WTC11 (cell line): ENCODE data around the gene CARD11. TPM values are rescaled to one million over a fixed set of nuclear protein-coding genes. Genes with fewer than 3 reads are reported as not detected.

ENCODE experiments used
- ATAC-seq: fragments of 200-7000 bp; cut with Tn5 transposase; 2 replicates; pipeline ENCODE4 v1.10.0; 2021; ENCODE audit warnings: mild to moderate bottlenecking, moderate library complexity
- CTCF ChIA-PET: fragments of 300-600 bp; sonication (Branson Sonifier 250); formaldehyde crosslinking; loops from one replicate; lab custom pipeline; 2021; ENCODE audit warnings: antibody characterized with exemption; lab: Charles Lee
- POLR2A ChIA-PET: fragments of 350-600 bp; sonication (Branson Sonifier 250); formaldehyde crosslinking; loops from one replicate; lab custom pipeline; 2021; ENCODE audit warnings: antibody characterized with exemption; lab: Charles Lee
- DNase-seq: peaks from one replicate; pipeline ENCODE4 v3.0.0; 2021; ENCODE audit warnings: low spot score
- H3K27ac Mint-ChIP-seq: 2 replicates; pipeline ENCODE4 v1.8.0; 2021; ENCODE audit warnings: mixed read lengths
- H3K27me3 Mint-ChIP-seq: 2 replicates; pipeline ENCODE4 v1.8.0; 2021; ENCODE audit warnings: low read depth, mild to moderate bottlenecking, moderate library complexity, mixed read lengths
- H3K36me3 Mint-ChIP-seq: 2 replicates; pipeline ENCODE4 v1.8.0; 2021; ENCODE audit warnings: mixed read lengths
- H3K4me1 Mint-ChIP-seq: 2 replicates; pipeline ENCODE4 v1.8.0; 2022; ENCODE audit warnings: mixed read lengths
- H3K4me3 Mint-ChIP-seq: 2 replicates; pipeline ENCODE4 v1.8.0; 2021; ENCODE audit warnings: mild to moderate bottlenecking, moderate library complexity, mixed read lengths
- H3K9me3 Mint-ChIP-seq: 2 replicates; pipeline ENCODE4 v1.8.0; 2021; ENCODE audit warnings: mixed read lengths
- ATF6 ChIP-seq: sonication (generic); formaldehyde crosslinking; IDR thresholded peaks from 2 replicates; pipeline ENCODE4 v1.8.1; 2023; ENCODE audit warnings: mild to moderate bottlenecking, missing genetic modification reagents
- CDX4 ChIP-seq: fragments of 250-450 bp; sonication (Bioruptor Pico); IDR thresholded peaks from 2 replicates; pipeline ENCODE4 v1.9.0; 2021; ENCODE audit warnings: moderate library complexity, mild to moderate bottlenecking, inconsistent platforms, borderline replicate concordance
- E2F4 ChIP-seq: sonication (generic); formaldehyde crosslinking; IDR thresholded peaks from 2 replicates; pipeline ENCODE4 v1.8.1; 2022; ENCODE audit warnings: low read depth, mild to moderate bottlenecking, moderate library complexity, missing genetic modification reagents, borderline replicate concordance
- ESRRA ChIP-seq: sonication (generic); formaldehyde crosslinking; IDR thresholded peaks from 2 replicates; pipeline ENCODE4 v1.8.1; 2022; ENCODE audit warnings: mild to moderate bottlenecking, missing genetic modification reagents, borderline replicate concordance
- ETV6 ChIP-seq: sonication (generic); formaldehyde crosslinking; IDR thresholded peaks from 2 replicates; pipeline ENCODE4 v1.8.1; 2022; ENCODE audit warnings: mild to moderate bottlenecking, missing genetic modification reagents
- HMGA2 ChIP-seq: fragments of 250-450 bp; sonication (Bioruptor Pico); IDR thresholded peaks from 2 replicates; pipeline ENCODE4 v1.4.0; 2021; ENCODE audit warnings: mild to moderate bottlenecking, moderate library complexity
- IRF1 ChIP-seq: sonication (generic); formaldehyde crosslinking; IDR thresholded peaks from 2 replicates; pipeline ENCODE4 v1.8.0; 2023; ENCODE audit warnings: missing genetic modification reagents
- JAZF1 ChIP-seq: fragments of 250-450 bp; sonication (Bioruptor Pico); IDR thresholded peaks from 2 replicates; pipeline ENCODE4 v1.9.0; 2021; ENCODE audit warnings: moderate library complexity, mild to moderate bottlenecking, inconsistent platforms
- KAT7 ChIP-seq: sonication (generic); formaldehyde crosslinking; IDR thresholded peaks from 2 replicates; pipeline ENCODE4 v1.8.1; 2023; ENCODE audit warnings: missing genetic modification reagents, mild to moderate bottlenecking, borderline replicate concordance
- SMAD3 ChIP-seq: sonication (generic); formaldehyde crosslinking; IDR thresholded peaks from 2 replicates; pipeline ENCODE4 v1.8.0; 2022; ENCODE audit warnings: missing genetic modification reagents, mild to moderate bottlenecking, borderline replicate concordance
- TP53 ChIP-seq: sonication (generic); formaldehyde crosslinking; IDR thresholded peaks from 2 replicates; pipeline ENCODE4 v1.8.1; 2023; ENCODE audit warnings: mild to moderate bottlenecking, missing genetic modification reagents
- USF2 ChIP-seq: sonication (generic); formaldehyde crosslinking; IDR thresholded peaks from 2 replicates; pipeline ENCODE4 v1.8.1; 2023; ENCODE audit warnings: mild to moderate bottlenecking, missing genetic modification reagents, moderate library complexity
- ZNF219 ChIP-seq: sonication (generic); formaldehyde crosslinking; IDR thresholded peaks from 2 replicates; pipeline ENCODE4 v1.8.0; 2023; ENCODE audit warnings: missing genetic modification reagents, mild to moderate bottlenecking, borderline replicate concordance
- ZNF232 ChIP-seq: sonication (generic); formaldehyde crosslinking; IDR thresholded peaks from 2 replicates; pipeline ENCODE4 v1.8.0; 2022; ENCODE audit warnings: mild to moderate bottlenecking, missing genetic modification reagents
- ZNF416 ChIP-seq: fragments of 250-450 bp; sonication (Bioruptor Pico); IDR thresholded peaks from 2 replicates; pipeline ENCODE4 v1.9.0; 2021; ENCODE audit warnings: mild to moderate bottlenecking, inconsistent platforms
- ZNF512 ChIP-seq: sonication (generic); formaldehyde crosslinking; IDR thresholded peaks from 2 replicates; pipeline ENCODE4 v1.8.1; 2022; ENCODE audit warnings: missing genetic modification reagents, borderline replicate concordance
- ZNF671 ChIP-seq: fragments of 250-450 bp; sonication (Bioruptor Pico); IDR thresholded peaks from 2 replicates; pipeline ENCODE4 v1.8.0; 2021; ENCODE audit warnings: mild to moderate bottlenecking
- ZSCAN18 ChIP-seq: fragments of 250-450 bp; sonication (Bioruptor Pico); IDR thresholded peaks from 2 replicates; pipeline ENCODE4 v2.1.2; 2022; ENCODE audit warnings: mild to moderate bottlenecking, moderate library complexity
- total RNA-seq: library from RNA; stranded (reverse); gene quantifications from 3 replicates; pipeline ENCODE4 v1.2.3, GENCODE V29; 2021

The CARD11 gene
- total RNA-seq, 1 experiment from 2014 or later, result 40.8 TPM

- H3K36me3 Mint-ChIP-seq, result peaks cover 31% of the 10 kb centered on the region
- H3K27ac Mint-ChIP-seq, result no peak overlapping the region
- ChIA-PET CTCF (no interaction called here), POLR2A (no interaction called here)
- H3K27me3 Mint-ChIP-seq, result no peaks in the 10 kb centered on the region
- H3K4me3 Mint-ChIP-seq, result no peak overlapping the region
- H3K4me1 Mint-ChIP-seq, result peaks cover 13% of the 10 kb centered on the region
- TF ChIP-seq HMGA2, result no peak
- TF ChIP-seq ZNF512 (CRISPR knock-in tag), result no peak
- no peak for TF ChIP-seq TP53 (CRISPR knock-in tag)
- TF ChIP-seq IRF1, result no peak
- TF ChIP-seq, all 79 proteins: peak for 0
- DNase-seq, result no peak
- peaks cover 15% of the 10 kb centered on the region for H3K9me3 Mint-ChIP-seq
- no peak for ATAC-seq
Observed at GRCh38 chr7:2944739-2945138, 98.9 kb downstream of the CARD11 start.

GRCh38 chr7:2943851-2944601, 99.6 kb downstream of the CARD11 start:
- no peak overlapping the region for H3K27ac Mint-ChIP-seq
- CTCF ChIA-PET, result no interaction called here
- no peak for DNase-seq
- TF ChIP-seq E2F4 (CRISPR knock-in tag) (no peak), ZNF416 (no peak), ZNF671 (CRISPR knock-in tag) (no peak), ESRRA (CRISPR knock-in tag) (no peak), ZNF219 (CRISPR knock-in tag) (no peak), ZSCAN18 (no peak), ZNF512 (CRISPR knock-in tag) (no peak), ZNF232 (CRISPR knock-in tag) (no peak), KAT7 (CRISPR knock-in tag) (no peak), ATF6 (no peak), CDX4 (no peak), USF2 (CRISPR knock-in tag) (no peak), SMAD3 (no peak), JAZF1 (no peak), ETV6 (CRISPR knock-in tag) (no peak)
- H3K36me3 Mint-ChIP-seq, result peaks cover 23% of the 10 kb centered on the region
- H3K4me3 Mint-ChIP-seq, result no peak overlapping the region
- POLR2A ChIA-PET, result no interaction called here
- peaks cover 11% of the 10 kb centered on the region for H3K4me1 Mint-ChIP-seq
- H3K27me3 Mint-ChIP-seq, result no peaks in the 10 kb centered on the region
- ATAC-seq, result no peak
- peaks cover 8% of the 10 kb centered on the region for H3K9me3 Mint-ChIP-seq
